B cell (primary cell): ENCODE data around the gene PSMD1. TPM values are rescaled to one million over a fixed set of nuclear protein-coding genes. Genes with fewer than 3 reads are reported as not detected.

Source experiments
- ATAC-seq: fragments of 200-7000 bp; cut with Tn5 transposase; one replicate; pipeline ENCODE4 v1.10.0; 2021; ENCODE audit warnings: low read depth, mild to moderate bottlenecking, moderate number of reproducible peaks, moderate library complexity
- CTCF ChIA-PET: fragments of 350-600 bp; sonication (Branson Sonifier 250); formaldehyde crosslinking; loops from one replicate; lab custom pipeline; 2021; ENCODE audit warnings: antibody characterized with exemption, inconsistent platforms; lab: Charles Lee
- POLR2A ChIA-PET: fragments of 350-600 bp; sonication (Branson Sonifier 250); formaldehyde crosslinking; loops from one replicate; lab custom pipeline; 2021; ENCODE audit warnings: antibody characterized with exemption; lab: Charles Lee
- DNase-seq: peaks from one replicate; pipeline ENCODE4 v3.0.0; 2013
- H2AFZ ChIP-seq: 2 replicates; pipeline ENCODE4 v1.6.1; 2012; ENCODE audit warnings: mild to moderate bottlenecking, low read depth, low read length; ENCODE audit not compliant: insufficient read depth, poor library complexity, severe bottlenecking
- H3K27ac ChIP-seq, 2 donors: 1 replicate in 1 of 2; 2 replicates in 1 of 2; pipeline ENCODE4 v1.5.1; 2012 to 2013; ENCODE audit warnings: low read length in 2 of 2, mild to moderate bottlenecking in 2 of 2, moderate library complexity in 1 of 2
- H3K27me3 ChIP-seq, 4 experiments: fragments of 200-600 bp in 1 of 4; sonication (generic) in 1 of 4; replicated peaks in 1 of 4; 1 replicate in 2 of 4; 2 replicates in 2 of 4; pipeline versions ENCODE4 v1.6.1 to v1.7.0; 2013 to 2016; ENCODE audit warnings: low read length in 3 of 4, mild to moderate bottlenecking in 2 of 4, mixed read lengths in 1 of 4, moderate library complexity in 1 of 4; ENCODE audit not compliant: insufficient read depth in 4 of 4, control insufficient read depth in 3 of 4; ENCODE audit errors: control extremely low read depth in 1 of 4
- H3K36me3 ChIP-seq, 2 experiments: replicated peaks in 1 of 2; 1 replicate in 1 of 2; 2 replicates in 1 of 2; pipeline versions ENCODE4 v1.6.1 to v1.7.1; 2013; ENCODE audit warnings: low read length in 1 of 2; ENCODE audit not compliant: insufficient read depth in 2 of 2, control insufficient read depth in 1 of 2; ENCODE audit errors: control extremely low read depth in 1 of 2, extremely low read depth in 1 of 2
- H3K4me1 ChIP-seq, 2 donors: fragments of 200-600 bp in 1 of 2; sonication (generic) in 1 of 2; 1 replicate in 1 of 2; 2 replicates in 1 of 2; pipeline versions ENCODE4 v1.5.1 to v1.6.1; 2013 to 2017; ENCODE audit warnings: low read length in 2 of 2; ENCODE audit not compliant: control insufficient read depth in 2 of 2, insufficient read depth in 2 of 2
- H3K4me2 ChIP-seq: replicated peaks from 2 replicates; pipeline ENCODE3; 2012; ENCODE audit warnings: mild to moderate bottlenecking, low read depth, low read length; ENCODE audit not compliant: poor library complexity, severe bottlenecking
- H3K4me3 ChIP-seq, 5 experiments: fragments of 200-600 bp in 1 of 5; sonication (generic) in 1 of 5; 1 replicate in 3 of 5; 2 replicates in 2 of 5; pipeline versions ENCODE4 v1.5.1 to v1.7.0; 2011 to 2016; ENCODE audit warnings: low read length in 4 of 5, mild to moderate bottlenecking in 4 of 5, low read depth in 2 of 5, control low read depth in 1 of 5, moderate library complexity in 1 of 5; ENCODE audit not compliant: insufficient read depth in 1 of 5; ENCODE audit errors: control extremely low read depth in 1 of 5, extremely low read depth in 1 of 5
- H3K79me2 ChIP-seq: fragments of 200-600 bp; sonication (generic); one replicate; pipeline ENCODE4 v1.6.0; 2016; ENCODE audit warnings: low read length; ENCODE audit not compliant: control insufficient read depth, insufficient read depth
- H3K9ac ChIP-seq: fragments of 200-600 bp; sonication (generic); 2 replicates; pipeline ENCODE4 v1.6.1; 2017; ENCODE audit warnings: mild to moderate bottlenecking, low read length, moderate library complexity
- H3K9me3 ChIP-seq, 3 donors: one replicate each; pipeline versions ENCODE4 v1.6.1 to v1.7.1; 2013; ENCODE audit warnings: low read length in 2 of 3; ENCODE audit not compliant: control insufficient read depth in 2 of 3, insufficient read depth in 1 of 3; ENCODE audit errors: control extremely low read depth in 1 of 3
- H4K20me1 ChIP-seq: 2 replicates; pipeline ENCODE4 v1.6.0; 2012; ENCODE audit warnings: mild to moderate bottlenecking, low read length; ENCODE audit not compliant: insufficient read depth, control insufficient read depth, poor library complexity, severe bottlenecking
- H3K27ac Mint-ChIP-seq: one replicate; pipeline ENCODE4 v1.8.0; 2021; ENCODE audit warnings: mixed read lengths
- H3K27me3 Mint-ChIP-seq: one replicate; pipeline ENCODE4 v1.8.0; 2021; ENCODE audit warnings: mixed read lengths
- H3K4me1 Mint-ChIP-seq: one replicate; pipeline ENCODE4 v1.8.0; 2021; ENCODE audit warnings: mixed read lengths
- H3K4me3 Mint-ChIP-seq: one replicate; pipeline ENCODE4 v1.8.0; 2021; ENCODE audit warnings: mixed read lengths
- H3K9me3 Mint-ChIP-seq: one replicate; pipeline ENCODE4 v1.8.0; 2022; ENCODE audit warnings: mixed read lengths; ENCODE audit not compliant: insufficient read depth
- EZH2 ChIP-seq: IDR thresholded peaks from 2 replicates; pipeline ENCODE4 v1.6.1; 2012; ENCODE audit warnings: borderline replicate concordance, low read depth, mild to moderate bottlenecking, moderate library complexity, low read length; ENCODE audit not compliant: insufficient read depth, poor library complexity, severe bottlenecking
- WGBS: methylation state at CpG from one replicate; pipeline ENCODE4 v1.1.5; 2013; ENCODE audit warnings: missing lambda C conversion rate; ENCODE audit not compliant: insufficient coverage; 5-methylcytosine and 5-hydroxymethylcytosine counted together
- intact Hi-C: fragments of 100-400 bp; cut with micrococcal nuclease; formaldehyde crosslinking; loops from one replicate; pipeline ENCODE4 v1.10.0; 2022
- polyA plus RNA-seq: library from polyadenylated mRNA; depleted of rRNA; stranded (reverse); fragments of >200 nt; gene quantifications from 2 replicates; pipeline ENCODE4 v1.2.3, GENCODE V29; 2012
- total RNA-seq, 2 donors: library from RNA; stranded (reverse); fragments of 120-200 nt in 1 of 2; gene quantifications; 1 replicate in 1 of 2; 2 replicates in 1 of 2; pipeline versions ENCODE4 v1.2.3 to v1.2.4, GENCODE V29; 2013 to 2022
- TF ChIP-seq, protein P1 (sequence below): fragments of 200-600 bp; IDR thresholded peaks from one replicate; pipeline ENCODE4 v1.8.0; 2022; ENCODE audit warnings: antibody characterized with exemption, mild to moderate bottlenecking

The PSMD1 gene
- total and polyA plus RNA-seq, 2 donors (not counting 1 experiment from before 2014, with no cell fraction given), result 21.5 to 48.2 TPM

DNA sequence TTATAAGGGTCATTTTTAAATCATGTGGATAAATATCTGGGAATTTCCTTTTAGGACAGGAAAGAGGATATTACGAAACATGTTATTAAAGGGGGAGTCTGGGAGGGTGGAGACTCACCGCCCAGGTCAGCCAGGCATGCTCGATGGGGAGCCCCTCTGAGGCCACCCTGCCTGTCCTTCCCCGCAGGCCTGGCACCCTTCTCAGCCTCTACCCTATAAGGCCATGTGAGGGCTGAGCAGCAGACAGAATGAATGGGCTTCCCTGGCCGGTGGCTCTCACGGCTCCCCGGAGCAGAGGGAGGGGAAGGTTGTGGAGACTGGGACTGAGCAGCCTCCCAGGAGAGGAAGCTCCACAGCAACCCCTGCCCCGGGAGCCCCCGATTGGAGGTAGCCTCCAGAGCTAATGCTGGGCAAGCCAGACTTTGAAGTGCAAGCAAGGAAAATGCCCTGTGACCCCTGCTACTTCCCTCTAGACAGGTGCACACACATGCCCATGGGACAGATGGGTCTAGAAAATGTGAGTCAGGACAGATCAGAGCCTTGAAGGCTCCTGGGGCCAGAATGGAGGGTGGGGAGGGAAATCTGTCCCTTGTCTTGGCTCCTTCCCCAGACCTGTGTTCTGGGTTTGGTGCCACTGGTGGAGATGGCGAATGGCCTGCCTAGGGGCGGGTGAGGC, 128.5 kb downstream of the PSMD1 start:
- no peak for TF ChIP-seq EZH2
- TF ChIP-seq, protein P1, sequence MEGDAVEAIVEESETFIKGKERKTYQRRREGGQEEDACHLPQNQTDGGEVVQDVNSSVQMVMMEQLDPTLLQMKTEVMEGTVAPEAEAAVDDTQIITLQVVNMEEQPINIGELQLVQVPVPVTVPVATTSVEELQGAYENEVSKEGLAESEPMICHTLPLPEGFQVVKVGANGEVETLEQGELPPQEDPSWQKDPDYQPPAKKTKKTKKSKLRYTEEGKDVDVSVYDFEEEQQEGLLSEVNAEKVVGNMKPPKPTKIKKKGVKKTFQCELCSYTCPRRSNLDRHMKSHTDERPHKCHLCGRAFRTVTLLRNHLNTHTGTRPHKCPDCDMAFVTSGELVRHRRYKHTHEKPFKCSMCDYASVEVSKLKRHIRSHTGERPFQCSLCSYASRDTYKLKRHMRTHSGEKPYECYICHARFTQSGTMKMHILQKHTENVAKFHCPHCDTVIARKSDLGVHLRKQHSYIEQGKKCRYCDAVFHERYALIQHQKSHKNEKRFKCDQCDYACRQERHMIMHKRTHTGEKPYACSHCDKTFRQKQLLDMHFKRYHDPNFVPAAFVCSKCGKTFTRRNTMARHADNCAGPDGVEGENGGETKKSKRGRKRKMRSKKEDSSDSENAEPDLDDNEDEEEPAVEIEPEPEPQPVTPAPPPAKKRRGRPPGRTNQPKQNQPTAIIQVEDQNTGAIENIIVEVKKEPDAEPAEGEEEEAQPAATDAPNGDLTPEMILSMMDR, result no peak
- intact Hi-C loops, result no loop called here
- Histone ChIP-seq H3K9me3 (peaks cover 0 to 2% (median 0%) of the 10 kb centered on the region in 3 donors), H3K4me1 (peaks cover 6 to 12% of the 10 kb centered on the region in 2 donors), H3K27me3 (peaks cover 0 to 3% (median 1%) of the 10 kb centered on the region in 4 experiments), H4K20me1 (no peaks in the 10 kb centered on the region), H3K36me3 (no peaks in the 10 kb centered on the region), H3K4me3 (no peak overlapping the region), H3K27ac (no peak overlapping the region), H3K9ac (no peak overlapping the region), H3K4me2 (no peak overlapping the region), H3K79me2 (no peaks in the 10 kb centered on the region), H2AFZ (no peak overlapping the region)
- WGBS, result 93% methylated on average over 10 of the region's 11 CpGs
- Mint-ChIP-seq H3K4me3 (no peak overlapping the region), H3K27me3 (peaks cover 27% of the 10 kb centered on the region), H3K27ac (no peak overlapping the region), H3K9me3 (no peaks in the 10 kb centered on the region), H3K4me1 (peaks cover 19% of the 10 kb centered on the region)
- ChIA-PET CTCF (no interaction called here), POLR2A (no interaction called here)
- no peak for DNase-seq
- no peak for ATAC-seq

DNA sequence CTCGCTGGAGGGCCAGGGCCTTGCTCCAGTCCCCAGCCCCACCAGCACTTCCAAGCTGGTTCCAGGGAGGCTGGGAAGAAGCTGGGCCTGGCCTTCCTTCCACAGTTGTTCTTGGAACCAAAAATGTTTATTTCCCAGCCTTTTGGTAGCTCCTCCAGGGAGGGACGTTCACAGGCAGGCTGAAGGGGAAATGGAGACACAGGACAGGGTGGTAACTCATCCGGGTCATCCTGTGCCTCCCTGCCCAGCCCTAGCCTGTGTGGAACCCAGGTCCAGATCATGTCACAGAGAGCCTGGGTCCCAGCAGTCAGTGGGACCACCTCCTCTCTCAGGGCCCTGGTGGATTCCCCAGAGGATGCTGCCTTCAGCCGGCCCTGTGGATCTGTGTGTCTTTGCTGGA, 129.2 kb downstream of the PSMD1 start:
- Mint-ChIP-seq H3K4me1 (peaks cover 16% of the 10 kb centered on the region), H3K9me3 (no peaks in the 10 kb centered on the region), H3K4me3 (no peak overlapping the region), H3K27me3 (peaks cover 28% of the 10 kb centered on the region), H3K27ac (no peak overlapping the region)
- DNase-seq (no peak), ATAC-seq (no peak)
- no peaks in the 10 kb centered on the region for H3K36me3 ChIP-seq
- no peak overlapping the region for H3K4me3 ChIP-seq
- no peak overlapping the region for H3K27ac ChIP-seq
- no peaks in the 10 kb centered on the region for H3K79me2 ChIP-seq
- ChIA-PET POLR2A (no interaction called here), CTCF (interaction anchor here (0.5 kb wide), 1 partner anchor 125 kb away, joined by 4 read pairs; no protein-coding TSS in a partner anchor)
- no peaks in the 10 kb centered on the region for H4K20me1 ChIP-seq
- intact Hi-C loops, result no loop called here
- WGBS, result 97% methylated on average over 3 of the region's 4 CpGs
- no peak for TF ChIP-seq EZH2
- TF ChIP-seq, protein P1, result no peak
- peaks cover 5 to 12% of the 10 kb centered on the region in 2 donors for H3K4me1 ChIP-seq
- no peak overlapping the region for H3K4me2 ChIP-seq
- no peak overlapping the region for H3K9ac ChIP-seq
- H3K27me3 ChIP-seq, result peaks cover 0 to 9% (median 2%) of the 10 kb centered on the region in 4 experiments
- H2AFZ ChIP-seq, result no peak overlapping the region
- H3K9me3 ChIP-seq, result peaks cover 0 to 3% (median 0%) of the 10 kb centered on the region in 3 donors
